Thoracic aorta (tissue), 2 donors: ENCODE data around the gene PHF2. TPM values are rescaled to one million over a fixed set of nuclear protein-coding genes. Genes with fewer than 3 reads are reported as not detected.

Source experiments
- ATAC-seq: fragments of 150-250 bp; one replicate; pipeline ENCODE4 v1.8.0; 2017; ENCODE audit warnings: low read depth; ENCODE audit not compliant: insufficient number of reproducible peaks, low FRiP score
- DNase-seq: peaks from one replicate; pipeline ENCODE4 v3.0.0-alpha.2; 2020; ENCODE audit warnings: low spot score
- H3K27ac ChIP-seq, 2 donors: fragments of 200-600 bp; sonication (generic); 1 replicate in 1 of 2; 2 replicates in 1 of 2; pipeline ENCODE4 v1.5.1; 2016; ENCODE audit warnings: mild to moderate bottlenecking in 2 of 2, moderate library complexity in 2 of 2
- H3K27me3 ChIP-seq: fragments of 200-600 bp; sonication (generic); replicated peaks from 2 replicates; pipeline ENCODE4 v1.6.0; 2016; ENCODE audit warnings: mild to moderate bottlenecking; ENCODE audit not compliant: insufficient read depth
- H3K36me3 ChIP-seq: fragments of 200-600 bp; sonication (generic); one replicate; pipeline ENCODE4 v1.5.1; 2016
- H3K4me1 ChIP-seq, 2 donors: fragments of 200-600 bp; sonication (generic); 1 replicate in 1 of 2; 2 replicates in 1 of 2; pipeline versions ENCODE4 v1.5.1 to v1.6.0; 2016; ENCODE audit warnings: low read depth in 2 of 2, mild to moderate bottlenecking in 1 of 2; ENCODE audit not compliant: control insufficient read depth in 1 of 2
- H3K4me3 ChIP-seq: fragments of 200-600 bp; sonication (generic); 2 replicates; pipeline ENCODE4 v1.5.1; 2016; ENCODE audit warnings: mild to moderate bottlenecking
- H3K9me3 ChIP-seq: fragments of 200-600 bp; sonication (generic); 2 replicates; pipeline ENCODE4 v1.5.1; 2016
- CTCF ChIP-seq: fragments of 200-600 bp; sonication (generic); IDR thresholded peaks from one replicate; pipeline ENCODE4 v1.5.1; 2019; ENCODE audit warnings: antibody characterized with exemption
- total RNA-seq, 2 donors: library from RNA; depleted of rRNA; stranded (reverse); fragments of >200 nt; gene quantifications; one replicate each; pipeline versions ENCODE4 v1.1.0 to v1.2.3, GENCODE V29; 2016

Gene PHF2
- total RNA-seq, 2 donors from 2014 or later = 29.9 to 36.6 TPM

- no peak for TF ChIP-seq CTCF
- no peak for DNase-seq
- no peak overlapping the region for H3K27ac ChIP-seq
- H3K4me1 ChIP-seq = no peaks in the 10 kb centered on the region
- ATAC-seq = no peak
- H3K36me3 ChIP-seq = peaks cover 13% of the 10 kb centered on the region
- H3K9me3 ChIP-seq = no peaks in the 10 kb centered on the region
- no peak overlapping the region for H3K4me3 ChIP-seq
- no peaks in the 10 kb centered on the region for H3K27me3 ChIP-seq
Measured at GRCh38 chr9:93667006-93667405, 90.6 kb downstream of the PHF2 start.

- TF ChIP-seq CTCF = no peak
- DNase-seq = no peak
Measured at GRCh38 chr9:93667627-93668026, 91.2 kb downstream of the PHF2 start.

GRCh38 chr9:93668261-93668871 is 92.0 kb downstream of the PHF2 start:
- Histone ChIP-seq H3K4me1 (peaks cover 0 to 4% of the 10 kb centered on the region in 2 donors), H3K4me3 (no peak overlapping the region), H3K27ac (no peak overlapping the region), H3K9me3 (no peaks in the 10 kb centered on the region), H3K36me3 (peaks cover 11% of the 10 kb centered on the region), H3K27me3 (no peaks in the 10 kb centered on the region)
- no peak for TF ChIP-seq CTCF
- DNase-seq (no peak), ATAC-seq (no peak)

More at GRCh38 chr9:93667627-93668026, 91.2 kb downstream of the PHF2 start:
- H3K27me3 ChIP-seq = no peaks in the 10 kb centered on the region
- H3K36me3 ChIP-seq = peaks cover 13% of the 10 kb centered on the region
- H3K27ac ChIP-seq = no peak overlapping the region
- no peaks in the 10 kb centered on the region for H3K9me3 ChIP-seq
- peaks cover 0 to 4% of the 10 kb centered on the region in 2 donors for H3K4me1 ChIP-seq
- no peak overlapping the region for H3K4me3 ChIP-seq
- no peak for ATAC-seq

- Histone ChIP-seq H3K4me1 (peaks cover 0 to 4% of the 10 kb centered on the region in 2 donors), H3K9me3 (no peaks in the 10 kb centered on the region), H3K27me3 (no peaks in the 10 kb centered on the region), H3K4me3 (no peak overlapping the region), H3K36me3 (peaks cover 15% of the 10 kb centered on the region), H3K27ac (no peak overlapping the region)
- no peak for ATAC-seq
- DNase-seq = peak; percentile 0
- TF ChIP-seq CTCF = no peak
Measured at GRCh38 chr9:93669116-93669957, 93.0 kb downstream of the PHF2 start.

GRCh38 chr9:93669958-93670207 is 93.5 kb downstream of the PHF2 start:
- DNase-seq (no peak), ATAC-seq (no peak)
- no peaks in the 10 kb centered on the region for H3K27me3 ChIP-seq
- no peak overlapping the region for H3K27ac ChIP-seq
- no peaks in the 10 kb centered on the region for H3K9me3 ChIP-seq
- H3K4me1 ChIP-seq = peaks cover 0 to 4% of the 10 kb centered on the region in 2 donors
- H3K36me3 ChIP-seq = peaks cover 18% of the 10 kb centered on the region
- no peak for TF ChIP-seq CTCF
- H3K4me3 ChIP-seq = no peak overlapping the region
